ENCODE measurements around the gene BCLAF3. TPM values are rescaled to one million over a fixed set of nuclear protein-coding genes. Genes with fewer than 3 reads are reported as not detected.

BCLAF3 gene
- total and polyA plus RNA-seq, 2 of the 13 experiments (the other 11 are each of a cell fraction or from before 2014, with no cell fraction given): 1.5 to 2.7 TPM

- TF ChIP-seq, protein P1, sequence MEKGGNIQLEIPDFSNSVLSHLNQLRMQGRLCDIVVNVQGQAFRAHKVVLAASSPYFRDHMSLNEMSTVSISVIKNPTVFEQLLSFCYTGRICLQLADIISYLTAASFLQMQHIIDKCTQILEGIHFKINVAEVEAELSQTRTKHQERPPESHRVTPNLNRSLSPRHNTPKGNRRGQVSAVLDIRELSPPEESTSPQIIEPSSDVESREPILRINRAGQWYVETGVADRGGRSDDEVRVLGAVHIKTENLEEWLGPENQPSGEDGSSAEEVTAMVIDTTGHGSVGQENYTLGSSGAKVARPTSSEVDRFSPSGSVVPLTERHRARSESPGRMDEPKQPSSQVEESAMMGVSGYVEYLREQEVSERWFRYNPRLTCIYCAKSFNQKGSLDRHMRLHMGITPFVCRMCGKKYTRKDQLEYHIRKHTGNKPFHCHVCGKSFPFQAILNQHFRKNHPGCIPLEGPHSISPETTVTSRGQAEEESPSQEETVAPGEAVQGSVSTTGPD (CRISPR knock-in tag; IDR thresholded peaks at IDR 0.05): no peak
- no peak for TF ChIP-seq AFF4 (CRISPR knock-in tag; IDR thresholded peaks at IDR 0.05)
- no peak for TF ChIP-seq KAT7 (CRISPR knock-in tag; IDR thresholded peaks at IDR 0.05; ENCODE audit: borderline replicate concordance)
- TF ChIP-seq ZKSCAN1 (IDR thresholded peaks at IDR 0.05; ENCODE audit: low read length): no peak
- TF ChIP-seq ZNF746 (CRISPR knock-in tag; IDR thresholded peaks at IDR 0.05): no peak
- no peak for TF ChIP-seq ZNF589 (CRISPR knock-in tag; conservative IDR thresholded peaks at IDR 0.05)
- no peak for TF ChIP-seq ZNF33A (CRISPR knock-in tag; IDR thresholded peaks at IDR 0.05; ENCODE audit: borderline replicate concordance)
- TF ChIP-seq, protein P2, sequence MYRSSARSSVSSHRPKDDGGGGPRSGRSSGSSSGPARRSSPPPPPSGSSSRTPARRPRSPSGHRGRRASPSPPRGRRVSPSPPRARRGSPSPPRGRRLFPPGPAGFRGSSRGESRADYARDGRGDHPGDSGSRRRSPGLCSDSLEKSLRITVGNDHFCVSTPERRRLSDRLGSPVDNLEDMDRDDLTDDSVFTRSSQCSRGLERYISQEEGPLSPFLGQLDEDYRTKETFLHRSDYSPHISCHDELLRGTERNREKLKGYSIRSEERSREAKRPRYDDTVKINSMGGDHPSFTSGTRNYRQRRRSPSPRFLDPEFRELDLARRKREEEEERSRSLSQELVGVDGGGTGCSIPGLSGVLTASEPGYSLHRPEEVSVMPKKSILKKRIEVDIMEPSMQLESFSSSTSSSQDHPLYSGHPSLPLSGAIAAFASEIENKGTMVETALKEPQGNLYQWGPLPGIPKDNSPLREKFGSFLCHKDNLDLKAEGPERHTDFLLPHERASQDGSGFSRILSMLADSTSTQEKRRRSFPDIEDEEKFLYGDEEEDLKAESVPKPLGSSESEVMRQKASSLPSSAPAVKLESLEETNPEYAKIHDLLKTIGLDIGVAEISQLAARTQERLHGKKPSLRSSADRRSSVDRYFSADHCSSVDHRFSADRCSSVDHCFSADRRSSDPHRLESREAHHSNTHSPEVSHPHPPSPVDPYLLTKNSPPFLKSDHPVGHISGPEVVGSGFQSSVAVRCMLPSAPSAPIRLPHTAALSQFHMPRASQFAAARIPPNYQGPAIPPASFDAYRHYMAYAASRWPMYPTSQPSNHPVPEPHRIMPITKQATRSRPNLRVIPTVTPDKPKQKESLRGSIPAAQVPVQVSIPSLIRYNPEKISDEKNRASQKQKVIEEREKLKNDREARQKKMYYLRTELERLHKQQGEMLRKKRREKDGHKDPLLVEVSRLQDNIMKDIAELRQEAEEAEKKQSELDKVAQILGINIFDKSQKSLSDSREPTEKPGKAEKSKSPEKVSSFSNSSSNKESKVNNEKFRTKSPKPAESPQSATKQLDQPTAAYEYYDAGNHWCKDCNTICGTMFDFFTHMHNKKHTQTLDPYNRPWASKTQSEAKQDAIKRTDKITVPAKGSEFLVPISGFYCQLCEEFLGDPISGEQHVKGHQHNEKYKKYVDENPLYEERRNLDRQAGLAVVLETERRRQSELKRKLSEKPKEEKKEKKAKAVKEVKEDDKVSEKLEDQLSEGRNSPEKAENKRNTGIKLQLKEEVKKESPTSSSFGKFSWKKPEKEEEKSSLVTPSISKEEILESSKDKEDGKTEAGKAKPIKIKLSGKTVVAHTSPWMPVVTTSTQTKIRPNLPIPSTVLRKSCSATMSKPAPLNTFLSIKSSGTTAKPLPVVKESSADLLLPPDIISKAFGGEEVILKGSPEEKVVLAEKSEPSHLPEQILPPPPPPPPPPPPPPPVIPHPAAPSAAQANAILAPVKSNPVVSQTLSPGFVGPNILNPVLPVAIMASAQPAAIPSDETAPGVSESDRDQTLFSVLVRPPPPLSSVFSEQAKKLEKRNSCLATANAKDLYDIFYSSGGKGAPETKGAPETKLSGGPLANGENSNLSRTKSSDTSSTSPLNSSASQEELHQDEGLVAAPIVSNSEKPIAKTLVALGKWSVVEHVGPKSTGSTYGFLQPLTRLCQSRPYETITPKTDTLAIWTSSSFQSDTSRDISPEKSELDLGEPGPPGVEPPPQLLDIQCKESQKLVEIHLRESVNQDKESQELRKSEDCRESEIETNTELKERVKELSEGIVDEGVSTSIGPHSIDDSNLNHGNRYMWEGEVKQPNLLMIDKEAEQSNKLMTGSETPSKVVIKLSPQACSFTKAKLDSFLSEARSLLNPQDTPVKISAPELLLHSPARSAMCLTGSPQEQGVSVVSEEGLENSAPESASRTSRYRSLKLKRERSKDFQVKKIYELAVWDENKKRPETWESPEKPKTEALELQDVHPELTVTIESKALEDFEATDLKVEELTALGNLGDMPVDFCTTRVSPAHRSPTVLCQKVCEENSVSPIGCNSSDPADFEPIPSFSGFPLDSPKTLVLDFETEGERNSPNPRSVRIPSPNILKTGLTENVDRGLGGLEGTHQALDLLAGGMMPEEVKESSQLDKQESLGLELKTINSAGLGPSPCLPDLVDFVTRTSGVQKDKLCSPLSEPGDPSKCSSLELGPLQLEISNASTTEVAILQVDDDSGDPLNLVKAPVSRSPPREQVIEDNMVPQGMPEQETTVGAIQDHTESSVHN (CRISPR knock-in tag; IDR thresholded peaks at IDR 0.05): no peak
- TF ChIP-seq TBL1XR1 (IDR thresholded peaks at IDR 0.05; ENCODE audit: borderline replicate concordance, low read length, partially characterized antibody): no peak
- no peak for TF ChIP-seq ZNF274 (CRISPR knock-in tag; IDR thresholded peaks at IDR 0.05)
These were observed 26.7 kb downstream of the BCLAF3 start (continued) for GRCh38 chrX:19964017-19964710.
